ENCODE data around the gene CLINT1. TPM values are rescaled to one million over a fixed set of nuclear protein-coding genes. Genes with fewer than 3 reads are reported as not detected.

Gene CLINT1
- total RNA-seq, 2 experiments from 2014 or later = 69.7 to 70.1 TPM

- no peaks in the 10 kb centered on the region for H3K4me1 Mint-ChIP-seq
- no peak for DNase-seq
- no peak overlapping the region for H3K4me3 Mint-ChIP-seq
- H3K9me3 Mint-ChIP-seq = no peaks in the 10 kb centered on the region
- H3K27ac Mint-ChIP-seq = no peak overlapping the region
- peaks cover 21% of the 10 kb centered on the region for H3K36me3 Mint-ChIP-seq
- POLR2A ChIA-PET = no interaction called here
- ATAC-seq (ENCODE audit: low read depth) = no peak
- no peaks in the 10 kb centered on the region for H3K27me3 Mint-ChIP-seq
These were observed 65.6 kb downstream of the CLINT1 start for GRCh38 chr5:157793301-157793700.

DNA sequence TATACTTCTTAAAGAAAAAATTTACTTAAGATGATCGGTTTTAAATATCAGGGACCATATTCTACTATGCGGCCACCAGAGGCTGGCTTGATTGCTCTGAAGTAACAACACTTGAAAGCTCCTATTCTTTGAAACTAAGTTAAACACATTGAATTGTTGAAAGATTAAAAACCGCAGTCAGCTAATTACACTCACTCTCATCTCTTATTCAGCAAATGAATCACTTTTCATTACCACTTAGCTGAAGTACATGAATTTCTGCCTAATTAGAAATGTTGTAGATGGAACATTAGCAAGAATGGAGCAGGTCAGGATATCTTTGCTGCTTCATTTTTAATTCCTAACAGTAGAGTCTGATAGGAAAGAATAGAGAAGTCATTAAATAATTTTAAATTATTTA lies 73.1 kb downstream of the CLINT1 start:
- H3K27ac Mint-ChIP-seq = no peak overlapping the region
- no peaks in the 10 kb centered on the region for H3K9me3 Mint-ChIP-seq
- H3K27me3 Mint-ChIP-seq = no peaks in the 10 kb centered on the region
- DNase-seq = no peak
- POLR2A ChIA-PET = no interaction called here
- H3K36me3 Mint-ChIP-seq = peaks cover 16% of the 10 kb centered on the region
- no peak for ATAC-seq (ENCODE audit: low read depth)
- no peak overlapping the region for H3K4me3 Mint-ChIP-seq
- H3K4me1 Mint-ChIP-seq = no peaks in the 10 kb centered on the region

DNA sequence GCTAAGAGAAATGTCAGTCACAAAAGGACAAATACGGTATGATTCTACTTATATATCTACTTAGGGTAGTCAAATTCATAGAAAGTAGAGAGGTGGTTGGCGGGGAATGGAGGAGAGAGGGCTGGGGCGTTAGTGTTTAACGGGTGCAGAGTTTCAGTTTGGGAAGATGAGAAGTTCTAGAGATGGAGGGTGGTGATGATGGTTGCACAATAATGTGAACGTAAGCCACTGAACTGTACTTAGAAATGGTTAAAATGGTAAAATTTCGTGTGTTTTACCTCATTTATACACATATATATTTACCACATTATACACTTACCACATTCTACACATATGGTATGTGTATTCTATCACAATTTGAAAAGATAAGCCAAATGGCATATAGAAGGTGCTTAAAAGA lies 79.7 kb downstream of the CLINT1 start:
- POLR2A ChIA-PET = no interaction called here
- ATAC-seq (ENCODE audit: low read depth) = no peak

DNA sequence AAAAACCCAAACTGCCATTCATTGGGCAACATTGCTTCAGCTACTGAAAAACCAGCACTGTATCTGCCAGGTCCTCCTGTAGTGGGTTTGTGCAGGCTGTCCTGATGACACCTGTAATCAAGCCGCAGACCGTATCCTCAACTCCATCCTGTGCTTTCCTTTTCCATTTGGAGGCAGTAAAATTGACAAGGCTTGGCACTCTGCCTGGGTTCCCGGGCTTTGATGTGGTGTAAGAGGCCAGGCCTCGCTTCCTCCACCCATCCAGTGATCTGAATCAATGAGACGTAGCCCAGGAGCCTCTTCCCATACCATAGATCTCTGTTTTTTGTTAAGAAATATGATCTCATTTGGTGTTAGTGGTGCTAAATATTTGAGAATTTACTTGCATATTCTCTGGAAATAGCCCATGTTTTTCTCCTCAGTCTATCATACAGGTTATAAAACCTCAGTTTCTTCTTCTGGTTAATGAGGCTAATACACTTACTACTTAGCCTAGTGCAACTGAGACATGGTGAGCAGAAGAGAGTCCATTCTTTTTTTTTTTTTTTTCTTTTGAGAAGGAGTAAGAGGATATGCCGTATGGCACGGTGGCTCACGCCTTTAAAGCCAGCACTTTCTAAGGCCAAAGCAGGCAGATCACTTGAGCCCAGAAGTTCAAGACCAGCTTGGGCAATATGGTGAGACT lies 80.7 kb downstream of the CLINT1 start:
- Mint-ChIP-seq H3K27me3 (peaks cover 1% of the 10 kb centered on the region), H3K4me1 (peaks cover 2% of the 10 kb centered on the region), H3K9me3 (no peaks in the 10 kb centered on the region), H3K4me3 (no peak overlapping the region), H3K27ac (no peak overlapping the region), H3K36me3 (no peaks in the 10 kb centered on the region)
- POLR2A ChIA-PET = no interaction called here
- DNase-seq (no peak), ATAC-seq (ENCODE audit: low read depth) (no peak)

More for the DNA sequence above, 79.7 kb downstream of the CLINT1 start:
- no peak for DNase-seq
- Mint-ChIP-seq H3K27me3 (no peaks in the 10 kb centered on the region), H3K36me3 (no peaks in the 10 kb centered on the region), H3K4me1 (peaks cover 2% of the 10 kb centered on the region), H3K9me3 (no peaks in the 10 kb centered on the region), H3K4me3 (no peak overlapping the region), H3K27ac (no peak overlapping the region)

GRCh38 chr5:157772127-157772526 lies 86.8 kb downstream of the CLINT1 start:
- Mint-ChIP-seq H3K4me3 (no peak overlapping the region), H3K27ac (no peak overlapping the region)

DNA sequence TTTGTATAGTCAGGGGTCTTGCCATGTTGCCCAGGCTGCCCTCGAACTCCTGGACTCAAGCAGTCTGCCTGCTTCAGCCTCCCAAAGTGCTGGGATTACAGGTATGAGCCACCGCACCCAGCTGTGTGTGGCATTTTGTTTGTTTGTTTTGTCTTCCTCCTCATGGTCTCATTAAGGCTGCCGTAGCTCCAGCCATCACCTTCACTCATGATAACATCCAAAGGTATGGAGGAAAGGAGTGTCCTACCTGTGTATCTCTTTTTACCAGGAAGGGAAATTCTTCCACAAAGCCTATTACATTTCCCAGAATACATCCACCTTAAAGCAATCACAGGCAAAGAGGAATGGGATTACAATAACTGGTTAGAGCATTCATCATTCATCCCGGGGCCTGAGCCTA lies 88.3 kb downstream of the CLINT1 start:
- H3K27ac Mint-ChIP-seq = no peak overlapping the region
- no peak for DNase-seq
- POLR2A ChIA-PET = no interaction called here
- H3K4me3 Mint-ChIP-seq = no peak overlapping the region
- H3K9me3 Mint-ChIP-seq = no peaks in the 10 kb centered on the region
- H3K36me3 Mint-ChIP-seq = no peaks in the 10 kb centered on the region
- peaks cover 3% of the 10 kb centered on the region for H3K27me3 Mint-ChIP-seq
- no peak for ATAC-seq (ENCODE audit: low read depth)
- H3K4me1 Mint-ChIP-seq = no peaks in the 10 kb centered on the region

More at GRCh38 chr5:157772127-157772526, 86.8 kb downstream of the CLINT1 start:
- Mint-ChIP-seq H3K27me3 (peaks cover 3% of the 10 kb centered on the region), H3K36me3 (no peaks in the 10 kb centered on the region), H3K4me1 (no peaks in the 10 kb centered on the region), H3K9me3 (no peaks in the 10 kb centered on the region)
- ATAC-seq (ENCODE audit: low read depth) (no peak), DNase-seq (no peak)
- POLR2A ChIA-PET = no interaction called here

DNA sequence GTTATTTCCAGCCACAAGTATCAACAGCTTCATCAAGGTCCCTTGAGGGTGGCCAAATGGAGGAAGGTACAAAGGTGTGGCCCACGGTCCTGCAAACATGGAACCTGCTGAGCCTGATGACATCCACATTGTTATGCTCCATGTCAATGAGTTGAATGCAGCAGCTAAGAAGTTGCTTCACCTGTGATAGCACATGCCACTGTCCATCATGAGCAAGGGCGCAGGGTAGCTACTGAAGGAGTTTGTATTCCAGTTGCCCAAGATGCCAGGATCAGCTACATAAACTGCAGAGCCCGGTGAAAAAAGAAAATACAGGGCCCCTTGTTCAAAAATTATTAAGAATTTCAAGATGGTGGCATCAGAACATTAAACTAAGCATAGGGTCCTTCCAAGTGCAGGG lies 91.3 kb downstream of the CLINT1 start:
- no peak overlapping the region for H3K27ac Mint-ChIP-seq
- POLR2A ChIA-PET = no interaction called here
- ATAC-seq (ENCODE audit: low read depth) = no peak
- no peak overlapping the region for H3K4me3 Mint-ChIP-seq
- no peaks in the 10 kb centered on the region for H3K9me3 Mint-ChIP-seq
- no peaks in the 10 kb centered on the region for H3K36me3 Mint-ChIP-seq
- peaks cover 2% of the 10 kb centered on the region for H3K27me3 Mint-ChIP-seq
- H3K4me1 Mint-ChIP-seq = no peaks in the 10 kb centered on the region
- DNase-seq = no peak

GRCh38 chr5:157766902-157767301 lies 92.0 kb downstream of the CLINT1 start:
- no peaks in the 10 kb centered on the region for H3K4me1 Mint-ChIP-seq
- POLR2A ChIA-PET = no interaction called here
- DNase-seq (no peak), ATAC-seq (ENCODE audit: low read depth) (no peak)
- no peaks in the 10 kb centered on the region for H3K27me3 Mint-ChIP-seq
- H3K9me3 Mint-ChIP-seq = no peaks in the 10 kb centered on the region
- H3K4me3 Mint-ChIP-seq = no peak overlapping the region
- H3K36me3 Mint-ChIP-seq = no peaks in the 10 kb centered on the region
- no peak overlapping the region for H3K27ac Mint-ChIP-seq

GRCh38 chr5:157766442-157766841 lies 92.5 kb downstream of the CLINT1 start:
- H3K36me3 Mint-ChIP-seq = peaks cover 1% of the 10 kb centered on the region
- no peaks in the 10 kb centered on the region for H3K4me1 Mint-ChIP-seq
- POLR2A ChIA-PET = no interaction called here
- H3K27me3 Mint-ChIP-seq = no peaks in the 10 kb centered on the region
- no peak overlapping the region for H3K27ac Mint-ChIP-seq
- ATAC-seq (ENCODE audit: low read depth) (no peak), DNase-seq (no peak)
- no peak overlapping the region for H3K4me3 Mint-ChIP-seq
- H3K9me3 Mint-ChIP-seq = no peaks in the 10 kb centered on the region

DNA sequence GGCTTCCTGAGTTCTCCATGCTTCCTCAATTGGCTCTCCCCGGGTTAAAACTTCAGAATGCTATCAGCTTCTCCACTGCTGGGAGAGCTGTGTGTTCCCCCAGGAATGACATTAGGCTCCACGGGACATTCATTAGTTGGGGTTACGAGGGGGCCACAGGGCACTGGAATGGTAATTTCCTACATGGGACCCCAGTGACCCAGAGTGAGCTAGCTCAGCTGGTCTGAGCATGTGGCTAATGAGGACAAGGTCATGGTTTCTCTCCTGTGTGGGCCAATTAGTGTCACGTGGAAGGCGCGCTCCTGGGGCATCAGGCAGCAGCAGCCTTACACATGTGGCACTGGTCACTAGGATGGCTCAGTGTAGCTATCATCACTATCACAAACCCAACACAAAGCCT lies 94.4 kb downstream of the CLINT1 start:
- H3K27ac Mint-ChIP-seq = no peak overlapping the region
- H3K4me3 Mint-ChIP-seq = no peak overlapping the region
- H3K9me3 Mint-ChIP-seq = no peaks in the 10 kb centered on the region
- H3K36me3 Mint-ChIP-seq = peaks cover 3% of the 10 kb centered on the region
- POLR2A ChIA-PET = no interaction called here
- H3K27me3 Mint-ChIP-seq = no peaks in the 10 kb centered on the region
- ATAC-seq (ENCODE audit: low read depth) (no peak), DNase-seq (no peak)
- no peaks in the 10 kb centered on the region for H3K4me1 Mint-ChIP-seq

- peaks cover 2% of the 10 kb centered on the region for H3K4me1 Mint-ChIP-seq
- H3K4me3 Mint-ChIP-seq = no peak overlapping the region
- no peaks in the 10 kb centered on the region for H3K9me3 Mint-ChIP-seq
- POLR2A ChIA-PET = no interaction called here
- peaks cover 5% of the 10 kb centered on the region for H3K36me3 Mint-ChIP-seq
- DNase-seq (no peak), ATAC-seq (ENCODE audit: low read depth) (peak; percentile 89)
- H3K27me3 Mint-ChIP-seq = no peaks in the 10 kb centered on the region
- H3K27ac Mint-ChIP-seq = no peak overlapping the region
These were observed 97.0 kb downstream of the CLINT1 start for GRCh38 chr5:157761690-157762621.

DNA sequence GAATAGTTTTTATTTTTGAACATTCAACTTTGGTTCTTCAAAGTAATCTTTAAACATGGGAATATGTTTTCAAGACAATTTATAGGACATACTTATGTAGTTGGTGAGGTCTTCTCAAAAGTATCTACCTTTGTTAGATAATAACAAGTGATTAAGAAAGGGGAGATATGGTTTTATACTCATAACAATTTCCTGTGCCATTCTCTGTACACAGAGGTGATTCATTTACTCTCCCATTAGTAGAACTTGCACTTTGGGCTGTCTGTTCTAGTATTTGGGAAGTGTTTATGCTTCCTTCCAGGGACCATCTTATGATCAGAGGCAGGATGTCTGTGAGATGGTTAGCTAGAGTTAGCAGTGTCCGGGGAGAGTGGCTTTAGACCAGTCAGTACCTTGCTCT lies 100.2 kb downstream of the CLINT1 start:
- H3K36me3 Mint-ChIP-seq = peaks cover 13% of the 10 kb centered on the region
- no peak overlapping the region for H3K27ac Mint-ChIP-seq
- H3K4me3 Mint-ChIP-seq = no peak overlapping the region
- DNase-seq (no peak), ATAC-seq (ENCODE audit: low read depth) (no peak)
- no peaks in the 10 kb centered on the region for H3K27me3 Mint-ChIP-seq
- H3K9me3 Mint-ChIP-seq = no peaks in the 10 kb centered on the region
- POLR2A ChIA-PET = no interaction called here
- peaks cover 2% of the 10 kb centered on the region for H3K4me1 Mint-ChIP-seq

GRCh38 chr5:157756122-157756521 lies 102.8 kb downstream of the CLINT1 start:
- no peak overlapping the region for H3K4me3 Mint-ChIP-seq
- no peaks in the 10 kb centered on the region for H3K9me3 Mint-ChIP-seq
- POLR2A ChIA-PET = interaction anchor here (0.6 kb wide), 1 partner anchor 490 kb away, joined by 7 read pairs; no protein-coding TSS in a partner anchor
- ATAC-seq (ENCODE audit: low read depth) (no peak), DNase-seq (no peak)
- H3K4me1 Mint-ChIP-seq = peaks cover 2% of the 10 kb centered on the region
- H3K36me3 Mint-ChIP-seq = peaks cover 13% of the 10 kb centered on the region
- no peaks in the 10 kb centered on the region for H3K27me3 Mint-ChIP-seq
- no peak overlapping the region for H3K27ac Mint-ChIP-seq

DNA sequence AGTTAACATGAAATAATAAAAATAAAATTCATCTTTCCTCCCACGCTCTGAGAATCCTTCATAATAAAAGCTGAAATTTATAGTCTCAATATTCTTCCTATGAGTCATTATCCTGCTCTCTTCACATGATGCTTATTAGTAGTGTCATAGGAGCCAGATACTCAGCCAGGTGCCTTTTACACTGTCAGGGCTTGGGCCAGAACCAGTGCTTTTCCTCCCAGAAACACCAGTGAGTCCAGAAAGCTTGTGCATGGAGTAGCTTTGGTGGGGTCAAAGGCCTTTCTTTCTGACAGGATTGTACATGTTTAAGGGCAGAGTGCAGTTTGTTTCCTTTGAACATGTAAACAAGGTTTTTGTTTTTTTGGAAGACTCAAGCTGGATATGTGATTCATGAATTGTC lies 108.6 kb downstream of the CLINT1 start:
- DNase-seq (no peak), ATAC-seq (ENCODE audit: low read depth) (no peak)
- Mint-ChIP-seq H3K9me3 (no peaks in the 10 kb centered on the region), H3K27me3 (no peaks in the 10 kb centered on the region), H3K4me1 (peaks cover 5% of the 10 kb centered on the region), H3K4me3 (no peak overlapping the region), H3K27ac (no peak overlapping the region), H3K36me3 (peaks cover 10% of the 10 kb centered on the region)
- POLR2A ChIA-PET = no interaction called here

Measured in activated naive CD8-positive, alpha-beta T cell treated with anti-CD3 and anti-CD28 coated beads, Interleukin-2, amount 10 ng/mL, durations not matched to agents 7 days and 5 days (primary cell).